Adipocyte (in vitro differentiated cells): Measurements from ENCODE around the gene FYB1.

Experiments
- DNase-seq: peaks from one replicate; pipeline ENCODE4 v3.0.0-alpha.2; 2015; ENCODE audit warnings: low read depth
- H3K27me3 ChIP-seq: replicated peaks from 2 replicates; pipeline ENCODE4 v1.7.0; 2013; ENCODE audit warnings: mild to moderate bottlenecking, low read length, moderate library complexity; ENCODE audit not compliant: control insufficient read depth, insufficient read depth
- H3K36me3 ChIP-seq: 2 replicates; pipeline ENCODE4 v1.7.0; 2013; ENCODE audit warnings: low read length, mild to moderate bottlenecking, moderate library complexity; ENCODE audit not compliant: control insufficient read depth, insufficient read depth, severe bottlenecking
- H3K4me1 ChIP-seq: 2 replicates; pipeline ENCODE4 v1.7.0; 2013; ENCODE audit warnings: mild to moderate bottlenecking, low read length, moderate library complexity; ENCODE audit not compliant: control insufficient read depth, insufficient read depth
- H3K4me3 ChIP-seq: 2 replicates; pipeline ENCODE4 v1.7.0; 2013; ENCODE audit warnings: mild to moderate bottlenecking, low read length, moderate library complexity
- H3K9ac ChIP-seq: 2 replicates; pipeline ENCODE4 v1.7.0; 2013; ENCODE audit warnings: mild to moderate bottlenecking, low read length, moderate library complexity
- H3K9me3 ChIP-seq: 2 replicates; pipeline ENCODE4 v1.7.0; 2013; ENCODE audit warnings: mild to moderate bottlenecking, low read length, moderate library complexity; ENCODE audit not compliant: control insufficient read depth

Gene FYB1

DNA sequence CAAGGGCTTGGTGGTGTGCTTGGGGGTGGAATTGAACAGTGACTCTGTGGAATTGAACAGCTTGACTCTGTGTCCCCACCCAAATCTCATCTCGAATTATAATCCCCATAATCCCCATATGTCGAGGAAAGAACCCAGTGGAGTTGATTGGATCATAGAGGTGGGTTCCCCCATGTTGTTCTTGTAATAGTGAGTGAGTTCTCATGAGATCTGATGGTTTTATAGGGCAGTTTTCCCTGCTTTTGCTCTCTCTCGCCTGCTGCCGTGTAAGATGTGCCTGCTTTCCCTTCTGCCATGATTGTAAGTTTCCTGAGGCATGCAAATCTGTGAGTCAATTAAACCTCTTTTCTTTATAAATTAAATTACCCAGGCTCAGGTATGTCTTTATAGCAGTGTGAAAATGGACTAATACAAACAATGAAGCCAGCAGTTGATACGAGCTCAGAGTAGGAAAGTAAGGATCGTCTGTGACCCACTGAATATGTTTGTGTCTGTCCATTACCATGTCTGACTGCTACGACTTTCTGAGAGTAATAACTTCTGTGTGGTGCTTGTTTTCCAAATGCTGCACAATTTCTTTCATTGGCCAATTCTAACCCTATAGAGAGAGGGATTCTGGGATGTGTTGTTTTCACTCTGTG lies 127.3 kb downstream of the FYB1 start:
- H3K9me3 ChIP-seq: peaks cover 9% of the 10 kb centered on the region
- no peak overlapping the region for H3K4me3 ChIP-seq
- H3K27me3 ChIP-seq: no peaks in the 10 kb centered on the region
- H3K4me1 ChIP-seq: peaks cover 14% of the 10 kb centered on the region
- no peak for DNase-seq
- H3K36me3 ChIP-seq: no peaks in the 10 kb centered on the region
- H3K9ac ChIP-seq: no peak overlapping the region

DNA sequence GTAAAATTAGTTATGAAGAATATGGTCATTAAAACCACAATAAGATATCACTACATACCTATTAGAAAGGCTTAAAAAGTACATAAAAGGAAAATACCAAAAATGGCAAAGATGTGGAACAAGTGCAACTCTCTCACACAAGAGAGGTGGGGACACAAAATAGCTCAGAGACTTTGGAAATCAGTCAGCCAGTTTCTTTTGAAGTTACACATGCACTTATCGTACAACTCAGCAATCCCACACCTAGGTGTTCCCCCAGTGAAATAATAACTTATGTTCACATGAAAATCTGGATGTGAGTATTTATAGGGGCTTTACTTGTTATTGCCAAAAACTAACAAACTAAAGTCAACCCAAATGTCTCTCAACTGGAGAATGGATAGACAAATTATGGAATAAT lies 135.4 kb downstream of the FYB1 start:
- Histone ChIP-seq H3K9ac (no peak overlapping the region), H3K36me3 (no peaks in the 10 kb centered on the region), H3K4me1 (peaks cover 4% of the 10 kb centered on the region), H3K9me3 (no peaks in the 10 kb centered on the region), H3K4me3 (no peak overlapping the region), H3K27me3 (no peaks in the 10 kb centered on the region)
- no peak for DNase-seq

DNA sequence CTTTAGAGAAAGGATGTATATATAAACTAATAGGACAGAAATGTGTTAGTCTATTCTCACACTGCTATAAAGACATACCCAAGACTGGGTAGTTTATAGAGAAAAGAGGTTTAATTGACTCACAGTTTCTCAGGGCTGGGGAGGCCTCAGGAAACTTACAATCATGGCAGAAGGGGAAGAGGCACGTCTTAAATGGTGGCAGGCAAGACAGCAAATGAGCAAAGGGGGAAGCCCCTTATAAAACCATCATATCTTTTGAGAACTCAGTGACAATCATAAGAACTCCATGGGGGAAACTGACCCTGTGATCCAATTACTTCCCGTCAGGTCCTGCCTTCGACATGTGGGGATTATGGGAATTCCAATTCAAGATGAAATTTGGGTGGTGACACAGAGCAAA lies 136.4 kb downstream of the FYB1 start:
- Histone ChIP-seq H3K4me3 (no peak overlapping the region), H3K9me3 (no peaks in the 10 kb centered on the region), H3K4me1 (peaks cover 4% of the 10 kb centered on the region), H3K9ac (no peak overlapping the region), H3K27me3 (no peaks in the 10 kb centered on the region), H3K36me3 (no peaks in the 10 kb centered on the region)
- DNase-seq: no peak

DNA sequence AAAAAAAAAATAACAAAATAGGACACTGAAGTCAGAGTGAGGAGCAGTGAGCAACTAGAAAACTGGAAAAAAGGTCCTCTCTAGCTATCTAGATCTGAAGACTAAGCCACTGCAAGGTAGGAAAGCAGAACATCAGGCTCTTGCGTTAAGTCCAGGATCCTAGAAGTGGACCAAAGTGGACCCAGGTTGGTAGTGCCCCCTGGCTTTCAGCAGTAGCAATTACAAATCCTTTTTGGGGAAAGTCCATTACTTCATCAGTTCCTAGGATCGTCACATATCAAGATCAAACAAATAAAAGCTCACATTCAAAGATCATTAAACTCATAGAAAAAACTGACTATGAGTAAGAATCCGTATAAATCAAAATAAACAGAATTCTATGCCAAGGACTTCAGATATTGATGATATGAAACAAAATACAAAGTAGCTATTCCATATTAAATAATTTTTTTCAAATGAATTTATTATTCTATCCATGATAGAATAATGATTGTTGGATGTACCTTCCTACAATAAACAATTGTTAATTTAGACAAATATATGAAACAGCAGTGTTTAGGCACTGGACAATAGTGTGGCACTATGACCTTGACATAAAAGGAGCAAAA lies 138.7 kb downstream of the FYB1 start:
- no peaks in the 10 kb centered on the region for H3K36me3 ChIP-seq
- peaks cover 4% of the 10 kb centered on the region for H3K4me1 ChIP-seq
- H3K4me3 ChIP-seq: no peak overlapping the region
- H3K9ac ChIP-seq: no peak overlapping the region
- peak; percentile 88 for DNase-seq
- H3K27me3 ChIP-seq: no peaks in the 10 kb centered on the region
- H3K9me3 ChIP-seq: no peaks in the 10 kb centered on the region

DNA sequence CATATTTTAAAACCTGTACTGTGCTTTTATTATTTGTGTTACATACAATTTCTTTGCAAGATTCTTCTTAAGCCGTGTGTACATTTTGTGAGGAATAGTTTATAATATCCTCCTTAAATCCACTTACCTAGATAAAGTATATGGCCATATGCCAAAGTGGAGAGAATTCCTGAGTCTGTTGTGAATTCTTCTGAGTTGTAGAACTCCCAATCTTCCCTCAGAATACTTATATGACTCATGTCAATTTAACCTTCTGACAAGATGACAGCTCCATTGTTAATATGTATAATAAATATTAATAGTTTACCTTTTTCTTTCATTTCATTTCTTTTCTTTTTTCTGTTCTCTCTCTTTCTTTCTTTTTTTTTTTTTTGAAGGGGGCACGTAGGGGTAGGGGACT lies 139.2 kb downstream of the FYB1 start:
- no peaks in the 10 kb centered on the region for H3K36me3 ChIP-seq
- no peak for DNase-seq
- H3K9ac ChIP-seq: no peak overlapping the region
- H3K27me3 ChIP-seq: no peaks in the 10 kb centered on the region
- peaks cover 8% of the 10 kb centered on the region for H3K4me1 ChIP-seq
- H3K9me3 ChIP-seq: no peaks in the 10 kb centered on the region
- no peak overlapping the region for H3K4me3 ChIP-seq

DNA sequence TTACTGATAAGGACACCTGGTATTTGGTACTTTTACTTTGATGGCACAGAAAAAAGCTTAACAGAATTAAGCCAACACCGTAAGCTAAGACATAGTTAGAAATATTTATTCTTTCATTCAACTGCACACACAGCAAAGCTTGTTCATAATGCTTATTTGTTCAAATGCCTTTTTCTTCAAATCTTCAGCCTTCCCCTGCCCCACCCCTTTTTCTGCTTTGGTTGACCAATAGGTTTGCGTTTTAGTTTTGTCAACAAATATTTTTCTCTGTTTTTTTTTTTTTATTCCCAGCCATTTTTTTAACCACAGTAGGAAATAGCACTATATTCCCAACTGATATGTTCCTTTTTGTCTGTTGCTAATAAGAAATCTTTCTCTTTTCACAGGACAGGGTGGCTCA lies 140.2 kb downstream of the FYB1 start:
- Histone ChIP-seq H3K9me3 (no peaks in the 10 kb centered on the region), H3K4me3 (no peak overlapping the region), H3K9ac (no peak overlapping the region), H3K36me3 (no peaks in the 10 kb centered on the region), H3K4me1 (peaks cover 8% of the 10 kb centered on the region), H3K27me3 (no peaks in the 10 kb centered on the region)
- DNase-seq: no peak

DNA sequence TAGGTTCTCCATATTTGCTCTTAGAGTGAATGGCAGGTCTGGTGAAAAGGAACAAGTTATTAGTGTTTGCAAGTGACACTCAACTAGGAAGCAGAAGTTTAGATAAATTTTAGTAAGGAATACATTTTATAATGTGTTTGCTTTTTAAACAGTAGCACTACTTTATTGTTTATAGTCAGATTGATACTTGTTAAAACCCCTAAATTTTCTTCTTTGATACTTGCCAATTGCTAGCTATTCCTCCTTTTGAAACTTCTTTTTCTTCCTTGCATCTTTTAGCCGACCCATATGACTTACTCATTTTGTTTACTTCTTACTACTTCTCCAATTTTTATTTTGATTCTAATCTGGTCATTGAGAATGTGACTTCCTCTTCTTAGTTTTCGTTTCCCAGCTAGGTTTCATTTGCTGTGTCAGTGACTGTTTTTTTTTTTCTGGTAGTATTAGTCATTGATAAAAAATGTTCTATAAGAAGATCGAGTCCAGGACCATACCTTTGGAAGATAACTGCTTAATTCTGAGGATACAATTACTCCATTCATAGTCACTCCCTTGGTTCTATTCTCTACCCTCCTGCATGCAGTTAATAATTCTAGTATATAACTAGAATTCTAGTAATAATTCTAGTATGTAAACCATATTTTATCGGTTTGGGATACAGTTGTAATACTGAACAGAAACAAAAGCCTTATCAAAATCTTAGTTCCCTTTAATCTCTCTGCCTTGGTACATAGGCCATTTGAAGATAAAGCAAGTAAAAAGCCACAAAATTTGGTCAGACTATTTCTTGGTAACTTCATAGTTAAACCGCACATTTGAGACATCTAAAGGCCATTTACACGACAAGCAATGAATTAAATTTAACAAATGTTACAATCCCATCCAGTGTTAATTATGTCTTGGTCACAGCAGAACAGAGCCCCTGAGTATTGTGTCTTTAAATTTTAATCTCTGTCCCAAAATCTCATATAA lies 142.3 kb downstream of the FYB1 start:
- peak; percentile 45 for DNase-seq
- Histone ChIP-seq H3K9me3 (no peaks in the 10 kb centered on the region), H3K36me3 (no peaks in the 10 kb centered on the region), H3K4me3 (no peak overlapping the region), H3K27me3 (no peaks in the 10 kb centered on the region), H3K9ac (no peak overlapping the region), H3K4me1 (peaks cover 20% of the 10 kb centered on the region)

DNA sequence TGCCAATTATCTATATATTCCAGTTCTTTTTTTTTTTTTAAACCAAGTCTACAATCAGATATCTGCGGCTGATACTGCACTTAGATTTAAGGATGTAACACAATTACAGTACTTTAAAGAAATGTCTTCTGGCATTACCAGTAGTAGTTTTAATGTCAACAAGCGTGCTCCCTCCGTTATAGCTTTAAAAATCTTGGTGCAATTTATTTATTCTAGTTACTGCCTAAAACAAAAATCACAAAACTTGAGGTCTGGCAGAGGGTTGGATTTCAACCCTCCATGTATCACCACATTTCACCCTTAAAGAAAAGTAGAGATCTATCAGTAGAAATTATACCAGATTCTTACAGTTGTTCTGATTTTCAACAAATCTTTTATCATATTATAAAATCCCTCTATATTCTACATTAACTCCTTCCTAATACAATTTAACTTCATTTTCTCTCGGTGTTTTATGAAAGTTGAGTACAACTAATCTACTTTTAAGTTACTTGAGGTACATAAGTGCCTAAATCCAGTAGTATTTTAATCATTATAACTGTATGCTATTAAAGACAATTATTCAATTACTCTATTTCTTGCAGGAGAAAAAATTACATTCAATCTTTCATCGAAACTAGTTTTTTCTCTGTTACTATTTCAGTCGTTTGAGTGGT lies 143.1 kb downstream of the FYB1 start:
- no peaks in the 10 kb centered on the region for H3K36me3 ChIP-seq
- H3K27me3 ChIP-seq: no peaks in the 10 kb centered on the region
- H3K9me3 ChIP-seq: no peaks in the 10 kb centered on the region
- no peak overlapping the region for H3K4me3 ChIP-seq
- peaks cover 27% of the 10 kb centered on the region for H3K4me1 ChIP-seq
- H3K9ac ChIP-seq: no peak overlapping the region
- DNase-seq: no peak

DNA sequence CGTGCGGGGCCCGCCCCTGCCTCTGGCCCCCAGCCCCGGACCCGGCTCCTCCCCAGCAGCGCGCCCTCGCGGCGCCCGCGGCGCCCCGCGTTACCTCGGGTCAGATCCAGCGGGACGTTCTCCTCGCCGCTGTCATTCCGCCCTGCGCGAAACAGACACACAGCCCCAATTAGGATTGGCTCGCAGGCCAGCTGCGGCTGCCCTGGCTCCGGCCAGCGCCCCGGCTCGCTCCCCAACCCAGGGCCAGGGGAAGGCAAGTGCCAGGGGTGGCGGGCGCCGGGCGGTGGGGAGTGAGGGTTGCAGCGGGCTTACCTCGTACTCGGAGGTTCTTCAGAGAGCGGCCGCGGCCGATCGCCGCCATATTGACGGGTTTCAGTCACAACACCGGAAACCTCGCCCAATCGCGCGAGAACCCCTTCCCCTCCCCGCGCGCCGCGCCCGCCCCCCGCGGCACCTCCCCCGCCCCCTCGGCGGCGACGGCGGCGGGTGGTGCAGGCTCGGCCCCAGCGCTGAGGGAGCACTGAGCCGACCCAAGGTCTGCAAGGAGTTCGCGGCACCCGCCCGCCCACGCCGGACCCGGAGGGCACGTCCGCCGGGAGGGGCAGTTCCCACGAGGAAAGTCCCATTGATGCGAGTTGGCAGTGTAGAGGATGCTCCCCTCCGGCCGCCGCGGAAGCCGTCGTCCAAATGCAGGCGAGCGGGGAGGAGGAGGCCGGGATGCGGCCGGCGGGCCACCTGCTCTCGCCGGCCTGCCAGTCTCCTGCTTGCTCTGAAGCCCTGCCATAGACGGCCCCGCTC lies 145.1 kb downstream of the FYB1 start, which contains the start of gene RICTOR:
Gene RICTOR, minus strand, starts transcription at position 383 of the 798 bp plus-strand sequence. Its CDS starts 22 bp downstream, at position 361.
- Histone ChIP-seq H3K27me3 (no peaks in the 10 kb centered on the region), H3K4me1 (peaks cover 27% of the 10 kb centered on the region), H3K4me3 (peak within 1 kb of the TSS; percentile 99), H3K9me3 (no peaks in the 10 kb centered on the region), H3K9ac (peak within 1 kb of the TSS; percentile 99), H3K36me3 (peaks cover 6% of the 10 kb centered on the region)
- DNase-seq: peak; percentile 97

DNA sequence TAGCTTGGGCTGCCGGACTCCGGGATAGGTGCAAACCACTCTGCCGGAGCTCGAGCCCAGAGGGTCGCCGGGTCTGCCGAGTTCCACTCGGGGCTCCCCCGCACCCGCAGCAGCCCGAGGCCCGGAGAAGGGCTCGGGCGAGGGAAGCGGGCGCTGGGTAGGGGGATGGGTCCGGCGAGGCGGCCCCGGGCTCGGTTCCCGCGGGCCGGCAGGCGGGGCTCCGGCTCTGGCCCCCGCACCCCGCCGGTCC lies 145.7 kb downstream of the FYB1 start:
- DNase-seq: peak; percentile 73
- H3K9ac ChIP-seq: peak overlapping the region; percentile 99
- H3K36me3 ChIP-seq: peaks cover 8% of the 10 kb centered on the region
- peaks cover 27% of the 10 kb centered on the region for H3K4me1 ChIP-seq
- no peaks in the 10 kb centered on the region for H3K9me3 ChIP-seq
- H3K27me3 ChIP-seq: no peaks in the 10 kb centered on the region
- peak overlapping the region; percentile 99 for H3K4me3 ChIP-seq
